Sigmoid colon (tissue), 4 donors: ENCODE measurements around the gene MORN4.

Experiments
- EP300 ChIP-seq, 4 donors: sonication (generic); formaldehyde crosslinking; IDR thresholded peaks; one replicate each; pipeline ENCODE4 v1.6.1; 2017; ENCODE audit warnings: antibody characterized with exemption in 4 of 4
- POLR2A ChIP-seq, 2 donors: fragments of 450-650 bp; IDR thresholded peaks; one replicate each; pipeline ENCODE4 v1.6.1; 2016; ENCODE audit warnings: antibody characterized with exemption in 2 of 2, mild to moderate bottlenecking in 2 of 2, moderate library complexity in 2 of 2
- TF ChIP-seq, protein P1 (sequence below), 4 experiments: fragments of 450-650 bp in 3 of 4; fragments of 200-600 bp in 1 of 4; IDR thresholded peaks; one replicate each; pipeline ENCODE4 v1.5.1; 2016 to 2019; ENCODE audit warnings: antibody characterized with exemption in 4 of 4, mild to moderate bottlenecking in 3 of 4, moderate library complexity in 2 of 4

DNA sequence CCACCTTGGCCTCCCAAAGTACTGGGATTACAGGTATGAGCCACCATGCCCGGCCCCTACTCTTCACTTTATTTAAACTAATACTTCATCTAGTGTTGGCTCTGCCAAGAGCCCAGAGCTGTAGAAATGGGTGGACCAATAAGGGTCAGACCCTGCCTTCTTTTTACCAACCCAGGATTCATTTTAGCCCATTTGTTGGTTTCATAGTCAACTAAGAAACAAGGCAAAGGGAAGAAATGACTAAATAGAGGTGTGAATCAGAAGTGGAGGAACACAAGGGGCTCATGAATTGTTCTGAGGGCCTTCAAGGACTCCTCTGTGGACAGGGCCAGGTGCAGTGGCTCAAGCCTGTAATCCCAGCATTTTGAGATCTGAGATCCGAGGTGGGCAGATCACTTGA, 59.6 kb downstream of the MORN4 start:
- TF ChIP-seq EP300 (IDR thresholded peaks at IDR 0.05) = no peak
- TF ChIP-seq, protein P1, sequence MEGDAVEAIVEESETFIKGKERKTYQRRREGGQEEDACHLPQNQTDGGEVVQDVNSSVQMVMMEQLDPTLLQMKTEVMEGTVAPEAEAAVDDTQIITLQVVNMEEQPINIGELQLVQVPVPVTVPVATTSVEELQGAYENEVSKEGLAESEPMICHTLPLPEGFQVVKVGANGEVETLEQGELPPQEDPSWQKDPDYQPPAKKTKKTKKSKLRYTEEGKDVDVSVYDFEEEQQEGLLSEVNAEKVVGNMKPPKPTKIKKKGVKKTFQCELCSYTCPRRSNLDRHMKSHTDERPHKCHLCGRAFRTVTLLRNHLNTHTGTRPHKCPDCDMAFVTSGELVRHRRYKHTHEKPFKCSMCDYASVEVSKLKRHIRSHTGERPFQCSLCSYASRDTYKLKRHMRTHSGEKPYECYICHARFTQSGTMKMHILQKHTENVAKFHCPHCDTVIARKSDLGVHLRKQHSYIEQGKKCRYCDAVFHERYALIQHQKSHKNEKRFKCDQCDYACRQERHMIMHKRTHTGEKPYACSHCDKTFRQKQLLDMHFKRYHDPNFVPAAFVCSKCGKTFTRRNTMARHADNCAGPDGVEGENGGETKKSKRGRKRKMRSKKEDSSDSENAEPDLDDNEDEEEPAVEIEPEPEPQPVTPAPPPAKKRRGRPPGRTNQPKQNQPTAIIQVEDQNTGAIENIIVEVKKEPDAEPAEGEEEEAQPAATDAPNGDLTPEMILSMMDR (IDR thresholded peaks at IDR 0.05) = no peak
- TF ChIP-seq POLR2A (IDR thresholded peaks at IDR 0.05) = no peak
